ENCODE results near the gene MRPL58.

DNA sequence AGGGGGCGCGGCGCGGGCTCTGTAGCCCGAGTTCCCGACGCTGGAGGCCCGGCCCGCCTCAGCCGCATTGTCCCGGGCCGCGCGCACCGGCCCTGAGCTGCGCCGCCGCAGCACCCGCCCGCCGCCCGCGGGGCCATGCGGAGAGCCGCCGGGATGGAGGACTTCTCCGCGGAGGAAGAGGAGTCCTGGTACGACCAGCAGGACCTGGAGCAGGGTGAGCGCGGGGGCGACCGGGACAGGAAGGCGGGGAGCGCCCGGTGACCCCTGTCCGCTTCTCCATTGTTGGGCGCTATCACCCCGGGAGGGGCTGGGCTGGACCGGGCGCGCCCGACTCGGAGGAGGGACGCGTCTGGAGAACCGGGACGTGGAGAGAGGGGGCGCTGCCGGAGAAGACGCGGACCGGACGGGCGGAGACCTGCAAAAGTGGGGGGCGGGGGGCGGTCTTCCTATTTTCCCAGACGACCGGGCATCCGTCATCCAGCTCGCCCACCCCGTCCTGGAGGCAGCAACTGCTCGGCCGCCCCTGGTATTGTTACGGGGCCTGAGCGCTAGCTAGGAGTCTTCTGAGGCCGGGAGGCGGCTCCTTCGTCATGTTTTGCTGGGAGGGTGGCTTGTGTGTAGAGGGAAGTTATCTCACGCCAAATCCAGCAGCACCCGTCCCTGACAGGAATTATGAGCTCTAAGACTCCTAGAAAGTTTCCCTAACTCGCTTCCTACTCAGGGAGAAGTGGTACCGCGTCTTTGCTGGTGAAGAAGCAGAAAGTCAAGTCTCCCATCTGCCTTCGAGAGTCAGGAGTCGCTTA, 24.4 kb upstream of the MRPL58 start:
- TF ChIP-seq CTCF (IDR thresholded peaks at IDR 0.05): no peak
- no peak for TF ChIP-seq CREB1 (CRISPR knock-in tag; IDR thresholded peaks at IDR 0.05)

All from WTC11 (cell line).